HG03097 (cell line): ENCODE data around the gene SDK2.
"Not testable (repeated sequence)": the region's sequence is repeated elsewhere in the genome, so short reads cannot be mapped to it uniquely, and the experiment has no call there.

Source experiments
- ATAC-seq: cut with Tn5 transposase; IDR thresholded peaks from one replicate; pipeline ENCODE4 v1.9.1; 2021; ENCODE audit not compliant: unreplicated experiment, low FRiP score

Gene SDK2

DNA sequence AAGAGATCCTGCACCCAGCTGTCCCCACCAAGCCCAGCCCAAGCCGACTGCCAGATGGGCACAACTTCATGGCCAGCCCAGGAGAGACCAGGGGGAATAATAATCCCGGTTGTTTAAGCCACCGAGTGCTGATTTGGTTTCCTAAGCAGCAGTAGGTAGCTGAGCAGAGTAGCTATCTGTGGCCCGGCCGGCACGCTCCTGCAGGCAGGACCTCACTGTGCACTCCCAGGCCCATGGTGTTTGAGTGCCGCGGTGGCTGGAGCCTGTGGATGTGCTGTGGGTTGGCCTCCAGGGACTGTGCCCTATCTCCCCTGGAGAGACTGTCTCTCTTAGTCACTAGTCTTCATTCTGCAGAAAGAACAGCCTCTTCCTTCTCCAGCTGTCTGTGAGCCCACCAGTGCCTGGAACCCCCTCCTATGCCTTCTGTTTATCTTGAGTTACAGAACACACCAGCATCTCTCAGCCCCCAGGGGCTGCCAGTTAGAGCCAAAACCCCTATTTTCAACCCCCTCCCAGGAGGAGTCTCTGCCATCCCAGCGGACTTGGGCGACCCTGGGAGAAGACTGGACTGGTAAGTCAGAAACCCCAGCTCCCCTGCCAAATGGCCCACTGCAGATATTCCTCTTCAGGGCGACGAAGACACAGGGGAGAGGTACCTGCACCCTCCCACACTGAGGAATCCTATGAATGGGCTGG is 152.0 kb downstream of the SDK2 start:
- ATAC-seq = no peak

- no peak for ATAC-seq
These were observed 152.6 kb downstream of the SDK2 start for GRCh38 chr17:73491648-73492047.

DNA sequence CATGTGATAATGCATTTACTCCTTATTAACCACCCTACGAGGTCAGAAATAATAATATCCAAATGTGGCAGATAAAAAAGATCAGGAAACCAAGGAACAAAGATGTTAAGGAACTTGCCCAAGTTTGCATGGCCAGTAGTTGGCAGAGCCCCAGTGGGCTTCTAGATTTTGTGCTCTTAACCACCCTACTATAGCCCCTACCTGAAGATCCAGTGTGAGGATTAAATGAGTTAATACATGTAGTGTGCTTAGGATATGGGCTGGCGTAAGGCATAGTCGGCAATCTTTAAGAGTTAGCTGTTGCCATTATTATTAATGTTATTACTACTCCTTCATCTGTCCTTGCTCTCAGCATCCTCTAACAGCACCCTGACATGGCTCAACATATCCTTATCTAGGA is 153.4 kb downstream of the SDK2 start:
- ATAC-seq = no peak

DNA sequence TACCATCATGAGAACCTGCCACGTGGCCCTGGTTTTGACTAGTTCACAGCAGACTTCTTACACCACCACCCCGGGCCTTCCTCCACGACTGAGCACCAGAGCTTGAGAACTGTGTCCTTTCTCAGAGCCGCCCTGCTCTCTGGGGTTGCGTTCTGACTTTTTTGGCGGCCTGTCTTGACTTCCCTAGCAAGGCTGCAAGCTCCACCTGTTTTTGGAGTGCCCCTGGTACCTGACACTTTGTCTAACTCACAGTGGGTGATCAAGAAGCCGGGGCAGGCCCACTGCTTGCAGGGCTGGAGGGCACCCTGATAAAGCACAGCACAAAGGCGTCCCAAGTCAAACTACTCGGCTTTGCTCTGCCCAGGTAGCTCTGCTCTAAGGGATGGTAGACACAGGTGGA is 154.3 kb downstream of the SDK2 start:
- ATAC-seq = no peak

GRCh38 chr17:73489333-73489732 is 154.9 kb downstream of the SDK2 start:
- ATAC-seq = no peak

GRCh38 chr17:73485130-73485529 is 159.1 kb downstream of the SDK2 start:
- no peak for ATAC-seq

DNA sequence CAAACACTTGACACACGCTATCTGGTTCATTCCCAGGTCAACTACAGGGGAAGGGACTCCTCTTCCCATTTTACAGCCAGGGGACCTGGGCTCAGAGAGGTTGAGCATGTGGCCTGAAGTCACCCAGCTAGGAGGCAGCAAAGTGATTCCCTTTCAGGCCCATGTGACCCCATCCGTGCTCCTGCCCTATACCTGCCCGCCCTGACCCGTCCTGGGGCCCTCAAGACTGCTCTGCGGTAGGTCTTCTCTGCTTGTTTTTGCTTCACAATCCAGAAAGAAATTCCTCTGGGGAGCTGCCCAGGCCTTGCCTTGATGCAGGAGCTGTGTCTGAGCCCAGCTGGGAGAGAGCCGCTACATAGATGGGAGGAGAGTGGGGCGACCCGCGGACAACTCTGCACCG is 161.4 kb downstream of the SDK2 start:
- no peak for ATAC-seq

GRCh38 chr17:73482251-73482716 is 162.0 kb downstream of the SDK2 start:
- ATAC-seq = no peak

GRCh38 chr17:73481676-73482075 is 162.6 kb downstream of the SDK2 start:
- ATAC-seq = no peak

GRCh38 chr17:73480740-73481139 is 163.5 kb downstream of the SDK2 start:
- no peak for ATAC-seq

GRCh38 chr17:73478768-73479424 is 165.3 kb downstream of the SDK2 start:
- no peak for ATAC-seq

- no peak for ATAC-seq
These were observed 165.9 kb downstream of the SDK2 start for GRCh38 chr17:73478334-73478733.

DNA sequence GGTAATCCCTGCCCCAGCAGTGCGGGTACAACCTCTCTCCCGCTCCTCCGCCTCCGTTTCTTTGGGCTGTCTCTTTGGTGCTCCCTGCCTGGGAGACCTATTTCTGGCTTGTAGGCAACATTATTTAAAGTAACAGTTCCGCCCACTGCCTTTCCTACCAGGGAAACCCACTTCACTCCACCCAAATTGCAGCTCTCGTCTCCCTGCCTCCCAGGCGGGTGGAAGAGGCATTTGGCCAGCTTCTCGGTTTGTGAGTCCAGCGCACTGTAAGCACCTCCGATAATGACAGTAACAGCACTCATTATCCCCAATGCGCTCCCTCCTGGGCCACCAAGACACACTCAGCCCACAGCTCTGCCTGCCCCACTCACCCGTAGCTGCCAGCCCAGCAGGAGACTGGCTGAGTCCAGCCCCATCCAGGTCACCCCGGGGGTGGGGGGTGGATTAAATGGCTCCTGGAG is 167.3 kb downstream of the SDK2 start:
- no peak for ATAC-seq

- ATAC-seq = no peak
These were observed 169.8 kb downstream of the SDK2 start for GRCh38 chr17:73474370-73474988.

DNA sequence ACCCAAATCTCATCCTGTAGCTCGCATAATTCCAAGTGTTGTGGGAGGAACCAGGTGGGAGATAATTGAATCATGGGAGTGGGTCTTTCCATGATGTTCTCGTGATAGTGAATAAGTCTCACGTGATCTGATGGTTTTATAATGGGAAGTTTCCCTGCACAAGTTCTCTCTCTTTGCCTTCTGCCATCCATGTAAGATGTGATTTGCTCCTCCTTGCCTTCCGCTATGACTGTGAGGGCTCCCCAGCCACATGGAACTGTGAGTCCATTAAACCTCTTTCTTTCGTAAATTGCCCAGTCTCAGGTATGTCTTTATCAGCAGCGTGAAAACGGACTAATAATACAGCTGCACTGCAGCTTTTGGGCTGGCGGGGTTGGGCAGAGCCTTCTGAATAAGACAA is 171.5 kb downstream of the SDK2 start:
- ATAC-seq = not testable (repeated sequence)

DNA sequence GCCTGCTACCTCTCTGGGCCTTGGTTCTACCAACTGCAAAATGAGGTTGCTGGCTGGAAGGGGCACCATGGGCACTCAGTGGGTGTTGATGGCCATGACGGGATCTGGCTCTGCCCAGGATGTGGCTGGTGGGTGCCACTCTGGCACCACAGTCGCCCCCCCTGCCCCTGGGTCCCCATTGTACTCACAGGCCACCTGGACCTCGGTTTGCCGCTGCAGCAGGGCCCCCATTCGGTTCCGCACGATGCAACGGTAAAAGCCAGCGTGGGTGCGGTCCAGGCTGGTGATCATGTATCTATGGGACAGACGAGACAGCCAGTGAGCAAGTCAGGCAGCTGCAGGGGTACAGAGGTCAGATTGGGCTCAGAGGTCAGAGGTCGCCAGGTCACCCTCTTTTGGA is 172.3 kb downstream of the SDK2 start:
- no peak for ATAC-seq

DNA sequence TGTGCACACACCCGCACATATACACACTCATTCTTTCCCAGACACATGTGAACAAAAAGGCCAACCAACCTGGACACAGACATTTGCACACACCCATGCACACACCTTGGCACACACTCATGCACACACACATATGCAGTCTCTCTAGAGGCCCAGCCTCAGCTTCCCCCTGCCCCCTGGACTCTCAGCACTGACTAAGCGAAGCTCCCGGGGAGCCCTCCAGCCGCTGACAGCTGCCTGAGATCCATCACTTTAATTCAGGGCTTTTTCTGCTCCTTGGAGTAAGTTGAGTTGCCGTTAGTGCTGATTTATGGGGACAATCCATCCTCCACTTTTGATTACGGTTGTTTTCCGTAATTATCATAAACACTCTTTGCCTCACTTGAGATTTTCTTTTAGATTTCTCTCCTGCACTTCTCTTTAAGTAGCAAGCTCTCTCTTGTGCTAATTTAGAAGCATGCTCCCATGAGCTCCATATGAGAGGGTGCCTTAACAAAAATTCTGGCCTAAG is 173.9 kb downstream of the SDK2 start:
- no peak for ATAC-seq

GRCh38 chr17:73469311-73469710 is 174.9 kb downstream of the SDK2 start:
- no peak for ATAC-seq

- no peak for ATAC-seq
These were observed 176.0 kb downstream of the SDK2 start for GRCh38 chr17:73468221-73468620.

DNA sequence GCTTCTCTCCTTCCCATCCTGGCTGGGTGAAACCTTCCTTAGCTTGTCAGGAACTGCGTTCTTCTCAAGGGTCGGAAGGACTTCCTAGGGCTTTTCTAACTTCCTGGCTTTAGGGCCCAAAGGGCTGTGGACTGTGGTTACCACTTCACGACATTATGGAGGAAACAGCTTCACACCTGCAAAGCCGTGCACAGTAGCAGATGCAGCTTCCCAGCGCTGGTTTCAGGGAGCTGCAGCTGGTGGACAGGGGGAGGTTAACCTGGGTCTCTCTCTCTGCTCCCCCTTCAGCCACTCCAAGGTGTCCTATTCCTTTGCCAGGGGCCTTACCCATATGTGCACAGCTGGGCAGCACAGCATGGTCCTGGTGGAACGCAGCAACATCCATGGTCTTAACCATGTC is 176.6 kb downstream of the SDK2 start:
- no peak for ATAC-seq

GRCh38 chr17:73466704-73467433 is 177.4 kb downstream of the SDK2 start:
- ATAC-seq = no peak
